Measurements from ENCODE around the gene DBNDD1. TPM values are rescaled to one million over a fixed set of nuclear protein-coding genes. Genes with fewer than 3 reads are reported as not detected.

DBNDD1 gene
- polyA plus RNA-seq, 1 of the 3 experiments (the other 2 are of a cell fraction), result 27.9 TPM

DNA sequence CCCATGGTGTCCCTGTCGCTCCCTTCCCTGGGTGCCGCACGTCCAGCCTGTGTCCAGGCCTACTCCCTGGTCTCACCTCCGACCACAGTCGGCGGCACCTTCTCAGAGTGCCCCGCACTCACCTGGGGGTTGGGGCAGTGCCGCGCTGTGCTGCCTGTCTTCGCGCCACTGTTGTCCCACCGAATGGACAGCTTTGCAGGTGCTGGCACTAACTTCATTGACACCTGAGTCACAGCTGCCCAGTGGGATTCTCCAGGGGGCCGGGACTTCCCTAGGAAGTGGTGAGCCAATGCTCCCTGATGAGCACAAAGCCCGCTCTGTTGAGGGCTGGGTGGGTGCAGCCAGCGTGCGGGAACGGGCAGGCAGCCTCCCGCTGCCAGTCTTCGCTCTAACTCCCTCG, 24.3 kb upstream of the DBNDD1 start (continued):
- TF ChIP-seq, protein P1, sequence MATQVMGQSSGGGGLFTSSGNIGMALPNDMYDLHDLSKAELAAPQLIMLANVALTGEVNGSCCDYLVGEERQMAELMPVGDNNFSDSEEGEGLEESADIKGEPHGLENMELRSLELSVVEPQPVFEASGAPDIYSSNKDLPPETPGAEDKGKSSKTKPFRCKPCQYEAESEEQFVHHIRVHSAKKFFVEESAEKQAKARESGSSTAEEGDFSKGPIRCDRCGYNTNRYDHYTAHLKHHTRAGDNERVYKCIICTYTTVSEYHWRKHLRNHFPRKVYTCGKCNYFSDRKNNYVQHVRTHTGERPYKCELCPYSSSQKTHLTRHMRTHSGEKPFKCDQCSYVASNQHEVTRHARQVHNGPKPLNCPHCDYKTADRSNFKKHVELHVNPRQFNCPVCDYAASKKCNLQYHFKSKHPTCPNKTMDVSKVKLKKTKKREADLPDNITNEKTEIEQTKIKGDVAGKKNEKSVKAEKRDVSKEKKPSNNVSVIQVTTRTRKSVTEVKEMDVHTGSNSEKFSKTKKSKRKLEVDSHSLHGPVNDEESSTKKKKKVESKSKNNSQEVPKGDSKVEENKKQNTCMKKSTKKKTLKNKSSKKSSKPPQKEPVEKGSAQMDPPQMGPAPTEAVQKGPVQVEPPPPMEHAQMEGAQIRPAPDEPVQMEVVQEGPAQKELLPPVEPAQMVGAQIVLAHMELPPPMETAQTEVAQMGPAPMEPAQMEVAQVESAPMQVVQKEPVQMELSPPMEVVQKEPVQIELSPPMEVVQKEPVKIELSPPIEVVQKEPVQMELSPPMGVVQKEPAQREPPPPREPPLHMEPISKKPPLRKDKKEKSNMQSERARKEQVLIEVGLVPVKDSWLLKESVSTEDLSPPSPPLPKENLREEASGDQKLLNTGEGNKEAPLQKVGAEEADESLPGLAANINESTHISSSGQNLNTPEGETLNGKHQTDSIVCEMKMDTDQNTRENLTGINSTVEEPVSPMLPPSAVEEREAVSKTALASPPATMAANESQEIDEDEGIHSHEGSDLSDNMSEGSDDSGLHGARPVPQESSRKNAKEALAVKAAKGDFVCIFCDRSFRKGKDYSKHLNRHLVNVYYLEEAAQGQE (IDR thresholded peaks at IDR 0.05; ENCODE audit: low read depth, low read length), result no peak
- TF ChIP-seq TCF12 (IDR thresholded peaks at IDR 0.05), result no peak

DNA sequence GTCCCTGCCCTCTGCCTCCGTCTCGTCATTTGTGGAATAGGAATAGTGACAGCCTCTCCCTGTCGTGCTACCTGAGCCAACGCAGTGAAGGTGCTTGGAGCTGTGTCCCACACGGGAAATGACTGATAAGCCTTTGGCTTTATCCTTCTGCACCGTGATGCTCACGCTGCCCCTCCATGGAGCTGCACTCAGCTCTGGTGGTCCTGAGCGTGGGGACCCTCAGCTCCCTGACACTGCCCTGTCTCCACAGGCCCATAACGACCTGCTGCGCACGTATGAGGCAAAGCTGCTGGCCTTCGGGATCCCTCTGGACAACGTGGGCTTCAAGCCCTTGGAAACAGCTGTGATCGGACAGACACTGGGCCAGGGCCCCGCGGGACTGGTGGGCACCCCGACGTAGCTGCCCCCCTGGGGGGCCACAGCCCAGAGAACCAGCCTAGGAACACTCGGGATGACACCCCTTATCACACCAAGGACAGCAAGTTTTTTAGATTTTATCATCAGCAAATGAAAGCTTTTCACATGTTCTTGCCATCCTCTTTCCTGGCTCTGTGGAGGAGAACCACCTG, 23.8 kb upstream of the DBNDD1 start:
- TF ChIP-seq TAF1 (IDR thresholded peaks at IDR 0.05; ENCODE audit: borderline replicate concordance, low read depth, low read length) (no peak), JUND (IDR thresholded peaks at IDR 0.05) (no peak), GABPA (IDR thresholded peaks at IDR 0.05; ENCODE audit: low read depth) (no peak), FOSL2 (IDR thresholded peaks at IDR 0.05; ENCODE audit: borderline replicate concordance, low read depth) (no peak), POLR2AphosphoS5 (IDR thresholded peaks at IDR 0.05; ENCODE audit: low read depth, low read length) (no peak), FOXJ3 (CRISPR knock-in tag; IDR thresholded peaks at IDR 0.05) (no peak)
- TF ChIP-seq, protein P2, sequence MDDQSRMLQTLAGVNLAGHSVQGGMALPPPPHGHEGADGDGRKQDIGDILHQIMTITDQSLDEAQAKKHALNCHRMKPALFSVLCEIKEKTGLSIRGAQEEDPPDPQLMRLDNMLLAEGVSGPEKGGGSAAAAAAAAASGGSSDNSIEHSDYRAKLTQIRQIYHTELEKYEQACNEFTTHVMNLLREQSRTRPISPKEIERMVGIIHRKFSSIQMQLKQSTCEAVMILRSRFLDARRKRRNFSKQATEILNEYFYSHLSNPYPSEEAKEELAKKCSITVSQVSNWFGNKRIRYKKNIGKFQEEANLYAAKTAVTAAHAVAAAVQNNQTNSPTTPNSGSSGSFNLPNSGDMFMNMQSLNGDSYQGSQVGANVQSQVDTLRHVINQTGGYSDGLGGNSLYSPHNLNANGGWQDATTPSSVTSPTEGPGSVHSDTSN (IDR thresholded peaks at IDR 0.05), result no peak
- TF ChIP-seq, protein P3, sequence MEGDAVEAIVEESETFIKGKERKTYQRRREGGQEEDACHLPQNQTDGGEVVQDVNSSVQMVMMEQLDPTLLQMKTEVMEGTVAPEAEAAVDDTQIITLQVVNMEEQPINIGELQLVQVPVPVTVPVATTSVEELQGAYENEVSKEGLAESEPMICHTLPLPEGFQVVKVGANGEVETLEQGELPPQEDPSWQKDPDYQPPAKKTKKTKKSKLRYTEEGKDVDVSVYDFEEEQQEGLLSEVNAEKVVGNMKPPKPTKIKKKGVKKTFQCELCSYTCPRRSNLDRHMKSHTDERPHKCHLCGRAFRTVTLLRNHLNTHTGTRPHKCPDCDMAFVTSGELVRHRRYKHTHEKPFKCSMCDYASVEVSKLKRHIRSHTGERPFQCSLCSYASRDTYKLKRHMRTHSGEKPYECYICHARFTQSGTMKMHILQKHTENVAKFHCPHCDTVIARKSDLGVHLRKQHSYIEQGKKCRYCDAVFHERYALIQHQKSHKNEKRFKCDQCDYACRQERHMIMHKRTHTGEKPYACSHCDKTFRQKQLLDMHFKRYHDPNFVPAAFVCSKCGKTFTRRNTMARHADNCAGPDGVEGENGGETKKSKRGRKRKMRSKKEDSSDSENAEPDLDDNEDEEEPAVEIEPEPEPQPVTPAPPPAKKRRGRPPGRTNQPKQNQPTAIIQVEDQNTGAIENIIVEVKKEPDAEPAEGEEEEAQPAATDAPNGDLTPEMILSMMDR (IDR thresholded peaks at IDR 0.05), result no peak
- TF ChIP-seq, protein P4, sequence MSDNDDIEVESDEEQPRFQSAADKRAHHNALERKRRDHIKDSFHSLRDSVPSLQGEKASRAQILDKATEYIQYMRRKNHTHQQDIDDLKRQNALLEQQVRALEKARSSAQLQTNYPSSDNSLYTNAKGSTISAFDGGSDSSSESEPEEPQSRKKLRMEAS (IDR thresholded peaks at IDR 0.05; ENCODE audit: low read depth), result no peak
- TF ChIP-seq, protein P5, sequence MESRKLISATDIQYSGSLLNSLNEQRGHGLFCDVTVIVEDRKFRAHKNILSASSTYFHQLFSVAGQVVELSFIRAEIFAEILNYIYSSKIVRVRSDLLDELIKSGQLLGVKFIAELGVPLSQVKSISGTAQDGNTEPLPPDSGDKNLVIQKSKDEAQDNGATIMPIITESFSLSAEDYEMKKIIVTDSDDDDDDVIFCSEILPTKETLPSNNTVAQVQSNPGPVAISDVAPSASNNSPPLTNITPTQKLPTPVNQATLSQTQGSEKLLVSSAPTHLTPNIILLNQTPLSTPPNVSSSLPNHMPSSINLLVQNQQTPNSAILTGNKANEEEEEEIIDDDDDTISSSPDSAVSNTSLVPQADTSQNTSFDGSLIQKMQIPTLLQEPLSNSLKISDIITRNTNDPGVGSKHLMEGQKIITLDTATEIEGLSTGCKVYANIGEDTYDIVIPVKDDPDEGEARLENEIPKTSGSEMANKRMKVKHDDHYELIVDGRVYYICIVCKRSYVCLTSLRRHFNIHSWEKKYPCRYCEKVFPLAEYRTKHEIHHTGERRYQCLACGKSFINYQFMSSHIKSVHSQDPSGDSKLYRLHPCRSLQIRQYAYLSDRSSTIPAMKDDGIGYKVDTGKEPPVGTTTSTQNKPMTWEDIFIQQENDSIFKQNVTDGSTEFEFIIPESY (IDR thresholded peaks at IDR 0.05; ENCODE audit: borderline replicate concordance, low read depth), result no peak
- WGBS (ENCODE audit: low lambda C conversion rate), result 85% methylated on average over 9 of the region's 19 CpGs
- Histone ChIP-seq H3K79me2 (ENCODE audit: insufficient read depth) (no peaks in the 10 kb centered on the region), H3F3A (replicated peaks; ENCODE audit: insufficient read depth) (peaks cover under 1% of the 10 kb centered on the region), H3K36me3 (replicated peaks in 1 of 2; ENCODE audit: control insufficient read depth in 1 of 2, insufficient read depth in 2 of 2, low read length in 1 of 2) (peaks cover 4 to 22% of the 10 kb centered on the region in 2 experiments), H3K9me3 (no peaks in the 10 kb centered on the region), H3K4me1 (ENCODE audit: control insufficient read depth in 1 of 2, insufficient read depth in 2 of 2, low read depth in 1 of 2, low read length in 1 of 2) (peaks cover 12 to 17% of the 10 kb centered on the region in 2 experiments; a peak in 3 of 4 replicates), H3K9me2 (no peaks in the 10 kb centered on the region), H3K27ac (ENCODE audit: low read depth in 2 of 2, low read length in 1 of 2) (no peak overlapping the region), H3K4me3 (ENCODE audit: low read depth in 2 of 2, low read length in 1 of 2) (no peak overlapping the region), H3K4me2 (no peak overlapping the region), H2AFZ (ENCODE audit: low read depth) (no peak overlapping the region), H3K27me3 (ENCODE audit: insufficient read depth) (no peaks in the 10 kb centered on the region), H3K9ac (no peak overlapping the region), H4K20me1 (ENCODE audit: insufficient read depth) (no peaks in the 10 kb centered on the region)
- CTCF ChIA-PET, result interaction anchor here (1.3 kb wide), 1 partner anchor 23 kb away, joined by 4 read pairs; no protein-coding TSS in a partner anchor
- no peak for DNase-seq
- POLR2A ChIA-PET, result no interaction called here

Data from SK-N-SH (cell line).